ENCODE data around the gene S100A7.
"Not testable (repeated sequence)": the region's sequence is repeated elsewhere in the genome, so short reads cannot be mapped to it uniquely, and the experiment has no call there.

S100A7 gene

GRCh38 chr1:153476491-153477093 is 16.1 kb upstream of the S100A7 start:
- DNase-seq (ENCODE audit: low spot score) = no peak

GRCh38 chr1:153475282-153475681 is 14.8 kb upstream of the S100A7 start:
- DNase-seq (ENCODE audit: low spot score) = no peak

GRCh38 chr1:153474347-153474746 is 13.9 kb upstream of the S100A7 start:
- no peak for DNase-seq (ENCODE audit: low spot score)

DNA sequence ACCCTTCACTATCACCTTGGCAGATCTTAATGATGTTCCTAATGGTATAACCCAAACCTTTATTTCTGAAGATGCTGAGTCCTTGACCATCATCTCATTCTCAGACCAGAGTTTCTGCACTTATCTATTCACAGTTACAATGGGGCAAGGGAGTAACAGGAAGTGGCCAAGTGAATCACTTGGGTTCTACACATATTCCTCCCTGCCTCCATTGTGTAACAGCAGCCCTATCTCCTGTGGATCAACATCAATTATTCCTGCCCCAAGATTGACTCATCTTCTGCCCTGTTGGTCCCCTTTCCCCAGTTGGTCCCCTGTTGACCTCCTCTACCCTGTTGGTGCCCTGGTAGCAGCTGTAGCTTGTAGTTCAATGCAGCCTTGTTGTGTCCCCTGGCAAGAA is 10.3 kb upstream of the S100A7 start:
- DNase-seq (ENCODE audit: low spot score) = no peak

DNA sequence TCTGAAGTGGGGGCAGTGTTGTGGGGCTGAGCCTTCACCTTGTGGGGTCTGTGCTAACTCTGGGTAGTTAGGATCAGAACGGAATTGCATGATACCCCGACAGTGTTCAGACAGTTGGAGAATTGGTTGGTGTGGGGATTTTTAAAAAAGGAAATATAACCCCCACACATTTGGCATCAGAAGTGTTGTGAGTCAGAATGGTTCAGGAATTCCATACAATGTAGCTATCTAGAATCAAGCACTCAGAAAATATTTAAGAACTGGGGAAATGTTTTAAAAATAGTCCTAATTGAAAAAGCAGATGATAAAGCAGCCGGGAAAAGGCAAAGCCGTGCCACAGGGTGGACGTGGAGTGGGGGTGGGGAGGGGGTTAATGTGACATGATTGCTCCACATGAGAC is 6.5 kb upstream of the S100A7 start:
- no peak for DNase-seq (ENCODE audit: low spot score)

- DNase-seq (ENCODE audit: low spot score) = peak; percentile 45
Observed at GRCh38 chr1:153465811-153466636, 5.6 kb upstream of the S100A7 start.

DNA sequence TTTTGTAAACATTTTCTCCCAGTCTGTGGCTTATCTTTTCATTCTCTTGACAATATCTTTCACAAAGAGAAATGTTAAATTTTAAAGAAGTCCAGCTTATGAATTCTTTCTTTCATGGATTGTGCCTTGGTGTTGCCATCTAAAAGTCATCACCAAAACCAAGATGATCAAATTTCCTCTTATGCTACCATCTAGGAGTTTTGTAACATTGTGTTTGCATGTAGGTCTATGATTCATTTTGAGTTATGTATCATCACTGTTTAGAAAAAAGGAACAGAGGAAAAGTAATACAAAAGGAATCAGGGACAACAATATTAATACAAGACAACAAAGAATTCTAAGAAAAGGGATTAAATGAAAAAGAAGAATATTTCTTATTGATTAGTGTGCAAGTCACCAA is 2.3 kb upstream of the S100A7 start:
- DNase-seq (ENCODE audit: low spot score) = not testable (repeated sequence)

GRCh38 chr1:153459655-153460054 is 796 bp downstream of the S100A7 start:
- no peak for DNase-seq (ENCODE audit: low spot score)

DNA sequence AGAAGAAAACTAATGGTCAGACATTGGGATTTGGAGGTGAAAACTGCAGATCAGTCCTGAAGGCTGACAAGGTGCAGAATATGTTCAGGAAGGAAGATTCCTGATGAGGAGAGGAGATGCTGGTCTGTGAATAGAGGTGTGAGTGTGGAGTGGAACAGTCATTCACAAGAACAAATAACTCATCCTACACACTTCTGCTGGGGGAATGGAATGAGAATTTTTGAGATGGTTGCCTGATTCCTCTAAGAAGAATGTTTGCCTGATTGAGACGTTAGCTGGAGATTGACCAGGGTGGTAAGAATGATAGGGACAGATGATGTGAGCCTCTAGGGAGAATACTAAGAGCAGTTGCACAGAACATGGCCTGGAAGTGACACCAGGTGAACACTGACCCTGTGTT is 4.1 kb downstream of the S100A7 start:
- DNase-seq (ENCODE audit: low spot score) = no peak

GRCh38 chr1:153448851-153449250 is 11.6 kb downstream of the S100A7 start:
- not testable (repeated sequence) for DNase-seq (ENCODE audit: low spot score)

- no peak for DNase-seq (ENCODE audit: low spot score)
Observed at GRCh38 chr1:153447498-153448170, 12.8 kb downstream of the S100A7 start.

DNA sequence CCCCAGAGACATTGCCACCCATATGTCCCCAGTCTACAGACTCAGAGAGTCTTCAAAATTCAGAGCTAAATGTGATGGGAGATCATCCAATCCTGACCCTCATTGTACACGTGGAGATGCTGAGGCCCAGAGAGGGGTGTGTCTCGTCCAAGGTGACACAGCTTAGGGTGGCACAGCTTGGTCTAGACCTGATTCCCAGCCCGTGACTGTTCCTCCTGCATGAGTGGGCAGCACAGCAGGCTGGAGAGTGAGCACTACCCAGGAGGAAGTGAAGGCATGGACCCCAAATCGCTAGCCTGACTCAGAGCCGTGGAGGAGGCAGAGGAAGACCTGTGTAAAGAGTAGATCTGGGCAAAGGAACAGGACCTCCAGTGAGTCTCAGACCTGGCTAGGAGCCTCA is 16.4 kb downstream of the S100A7 start:
- no peak for DNase-seq (ENCODE audit: low spot score)

DNA sequence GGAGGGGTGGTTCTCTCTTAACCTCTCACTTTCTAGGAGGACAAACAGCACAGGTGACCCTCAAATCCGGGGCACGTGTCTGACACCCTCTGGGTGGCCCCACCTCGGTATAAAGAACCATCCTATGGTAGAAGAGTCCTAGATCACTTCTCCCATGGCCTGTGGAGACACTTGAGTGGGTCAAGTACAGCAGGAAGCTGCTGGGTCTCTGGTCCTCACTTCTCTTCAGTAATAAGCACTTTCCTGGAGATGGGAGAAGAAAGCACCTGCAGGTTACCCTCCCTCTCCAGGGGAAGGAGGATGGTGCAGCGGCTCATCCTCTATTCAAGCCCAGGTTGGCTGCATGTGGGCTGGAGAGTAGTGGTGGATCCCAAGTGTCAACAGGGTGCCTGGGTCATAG is 17.0 kb downstream of the S100A7 start:
- no peak for DNase-seq (ENCODE audit: low spot score)

DNA sequence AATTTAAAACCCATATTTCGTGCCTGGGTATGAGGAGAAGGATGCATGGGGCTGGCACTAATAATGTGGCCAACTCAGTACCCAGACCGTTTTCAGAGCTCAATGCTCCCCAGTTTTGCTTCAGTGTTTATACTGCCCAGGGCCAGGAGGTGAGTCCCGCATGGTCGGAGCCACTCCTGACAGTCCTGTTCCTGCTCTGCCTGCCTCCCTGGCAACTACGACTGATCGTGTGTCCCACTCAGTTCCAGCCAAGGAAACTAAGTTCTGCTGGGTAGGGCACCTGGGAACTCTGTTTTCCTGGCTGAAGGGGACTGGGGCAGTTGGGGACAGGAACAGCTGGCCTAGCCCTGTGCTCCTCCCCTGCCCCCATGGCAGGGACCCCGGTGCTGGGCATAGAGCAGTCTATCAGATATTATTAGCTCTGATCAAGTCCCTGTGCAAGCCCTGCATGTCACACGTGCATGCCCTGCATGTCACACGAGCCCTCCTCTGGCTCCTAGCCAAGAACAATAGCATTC is 19.2 kb downstream of the S100A7 start:
- no peak for DNase-seq (ENCODE audit: low spot score)

- no peak for DNase-seq (ENCODE audit: low spot score)
Observed at GRCh38 chr1:153439273-153439672, 21.2 kb downstream of the S100A7 start.

DNA sequence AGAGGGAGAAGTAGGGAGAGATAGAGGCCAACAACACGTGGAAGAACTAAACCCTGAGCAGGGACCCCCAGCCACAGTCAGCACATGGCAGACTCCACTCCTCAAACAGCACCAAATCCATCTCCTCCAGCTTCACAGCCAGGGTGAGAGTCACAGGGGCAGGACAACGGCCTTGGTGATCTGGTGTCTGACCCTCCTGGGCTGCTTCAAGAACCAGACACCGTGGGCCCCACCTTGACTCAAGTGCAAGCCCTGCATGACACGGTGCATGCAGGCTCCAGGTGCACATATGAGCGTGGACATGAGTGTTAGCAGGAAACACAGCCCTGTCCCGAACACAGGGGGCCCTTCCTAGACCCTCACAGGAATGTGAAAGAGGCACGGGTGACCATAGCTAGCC is 21.9 kb downstream of the S100A7 start:
- no peak for DNase-seq (ENCODE audit: low spot score)

- DNase-seq (ENCODE audit: low spot score) = no peak
Observed at GRCh38 chr1:153437236-153437635, 23.2 kb downstream of the S100A7 start.

GRCh38 chr1:153434746-153435455 is 25.6 kb downstream of the S100A7 start:
- DNase-seq (ENCODE audit: low spot score) = no peak

DNA sequence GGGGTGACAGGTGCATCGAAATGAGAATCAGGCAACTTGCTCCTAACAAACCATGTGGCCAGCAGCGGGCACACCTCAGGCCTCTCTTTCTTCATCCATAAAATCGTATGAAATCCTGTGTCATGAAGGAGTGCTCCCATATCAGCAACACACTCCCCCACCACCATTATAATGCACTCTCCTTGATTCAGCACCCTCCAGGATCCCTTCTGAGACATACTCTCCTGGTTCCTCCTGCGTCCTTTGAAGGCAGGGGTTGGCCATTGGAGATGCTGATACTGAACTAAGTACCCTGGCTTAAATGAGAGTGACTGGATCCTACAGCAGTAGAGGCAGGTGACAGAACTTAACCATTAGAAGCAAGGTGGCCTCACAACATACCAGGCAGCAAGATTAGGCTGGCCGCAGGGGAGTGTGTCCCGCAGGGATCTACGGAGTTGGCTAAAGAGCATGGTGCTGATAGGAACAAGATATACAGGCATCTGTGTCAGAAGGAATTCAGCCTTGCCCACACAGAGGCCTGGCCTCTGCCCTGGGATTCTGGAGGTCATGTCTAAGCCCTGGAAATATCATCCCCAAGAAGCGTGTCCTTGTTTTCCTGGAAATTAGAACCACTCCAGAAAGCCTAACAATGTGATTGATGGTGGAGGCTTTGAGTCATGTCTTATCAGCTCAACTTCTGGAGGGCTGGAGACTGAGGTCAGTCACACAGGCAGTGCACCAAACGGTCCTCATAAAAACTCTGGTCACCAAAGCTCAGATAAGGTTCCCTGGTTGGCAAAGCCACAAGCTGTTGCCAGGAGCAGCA is 27.4 kb downstream of the S100A7 start:
- DNase-seq (ENCODE audit: low spot score) = no peak

- no peak for DNase-seq (ENCODE audit: low spot score)
Observed at GRCh38 chr1:153431928-153432327, 28.5 kb downstream of the S100A7 start.

DNA sequence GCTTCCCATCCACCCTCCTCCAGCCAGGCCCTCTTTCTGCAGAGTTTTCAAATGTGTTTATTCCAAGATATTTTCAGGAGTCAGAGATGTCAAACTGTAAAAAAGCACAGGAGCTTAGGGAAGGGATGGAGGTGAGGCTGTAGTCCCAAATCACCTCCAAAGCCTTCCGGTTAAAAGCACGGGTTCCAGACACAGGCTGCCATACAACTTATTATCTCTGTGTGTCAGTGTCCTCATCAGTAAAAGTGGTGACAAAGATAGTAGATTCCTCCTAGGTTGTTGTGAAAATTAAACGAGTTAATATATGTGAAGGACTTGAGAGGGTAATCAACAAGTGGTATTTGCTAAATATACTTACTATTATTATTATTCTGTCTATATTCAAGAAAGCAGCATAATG is 29.0 kb downstream of the S100A7 start:
- no peak for DNase-seq (ENCODE audit: low spot score)

GRCh38 chr1:153431002-153431401 is 29.4 kb downstream of the S100A7 start:
- no peak for DNase-seq (ENCODE audit: low spot score)

All from hematopoietic multipotent progenitor cell treated with erythropoietin and hydrocortisone succinate and interleukin-3 and kit ligand, for 17 days (in vitro differentiated cells).